HCT116 (cell line): ENCODE measurements around the gene KRTAP22-1.

Source experiments
- ATF3 ChIP-seq: IDR thresholded peaks from 2 replicates; pipeline ENCODE4 v1.6.1; 2012
- CEBPB ChIP-seq: IDR thresholded peaks from 2 replicates; pipeline ENCODE4 v1.6.1; 2012; ENCODE audit warnings: low read depth
- CTCF ChIP-seq, 3 experiments: fragments of 200-600 bp in 1 of 3; sonication (generic) in 1 of 3; IDR thresholded peaks in 2 of 3; conservative IDR thresholded peaks in 1 of 3; 2 replicates each; pipeline ENCODE4 v1.5.1; 2012 to 2017; ENCODE audit warnings: low read depth in 2 of 3, low read length in 2 of 3, antibody characterized with exemption in 1 of 3, borderline replicate concordance in 1 of 3, control low read depth in 1 of 3, mild to moderate bottlenecking in 1 of 3, mixed read lengths in 1 of 3, mixed run types in 1 of 3, moderate library complexity in 1 of 3; ENCODE audit not compliant: insufficient read depth in 1 of 3
- EZH2 ChIP-seq: fragments of 200-600 bp; sonication (generic); IDR thresholded peaks from 2 replicates; pipeline ENCODE4 v1.6.1; 2017; ENCODE audit warnings: antibody characterized with exemption, mixed run types
- FOSL1 ChIP-seq: IDR thresholded peaks from 2 replicates; pipeline ENCODE4 v1.6.1; 2012; ENCODE audit warnings: low read depth
- JUND ChIP-seq: IDR thresholded peaks from 2 replicates; pipeline ENCODE4 v1.6.1; 2012
- POLR2A ChIP-seq: IDR thresholded peaks from 2 replicates; pipeline ENCODE4 v1.7.0; 2011; ENCODE audit warnings: borderline replicate concordance; ENCODE audit not compliant: insufficient read depth, insufficient read length; ENCODE audit errors: extremely low read depth
- POLR2AphosphoS5 ChIP-seq: IDR thresholded peaks from 2 replicates; pipeline ENCODE4 v1.6.1; 2011; ENCODE audit warnings: mild to moderate bottlenecking, low read depth, low read length, moderate library complexity
- REST ChIP-seq: IDR thresholded peaks from 2 replicates; pipeline ENCODE4 v1.6.1; 2012; ENCODE audit warnings: low read depth
- SP1 ChIP-seq: IDR thresholded peaks from 2 replicates; pipeline ENCODE4 v1.6.1; 2012; ENCODE audit warnings: low read depth
- YY1 ChIP-seq: IDR thresholded peaks from 2 replicates; pipeline ENCODE4 v1.6.1; 2011; ENCODE audit warnings: low read length, low read depth, moderate library complexity, mild to moderate bottlenecking; ENCODE audit not compliant: insufficient replicate concordance; ENCODE audit errors: extremely low read depth
- ZFX ChIP-seq: fragments of 450-650 bp; IDR thresholded peaks from 2 replicates; pipeline ENCODE4 v1.6.1; 2017
- ZNF274 ChIP-seq: fragments of 200-500 bp; sonication (Bioruptor generic); IDR thresholded peaks from 2 replicates; pipeline ENCODE4 v1.6.1; 2014; ENCODE audit warnings: mild to moderate bottlenecking, low read depth, low read length, inconsistent platforms

DNA sequence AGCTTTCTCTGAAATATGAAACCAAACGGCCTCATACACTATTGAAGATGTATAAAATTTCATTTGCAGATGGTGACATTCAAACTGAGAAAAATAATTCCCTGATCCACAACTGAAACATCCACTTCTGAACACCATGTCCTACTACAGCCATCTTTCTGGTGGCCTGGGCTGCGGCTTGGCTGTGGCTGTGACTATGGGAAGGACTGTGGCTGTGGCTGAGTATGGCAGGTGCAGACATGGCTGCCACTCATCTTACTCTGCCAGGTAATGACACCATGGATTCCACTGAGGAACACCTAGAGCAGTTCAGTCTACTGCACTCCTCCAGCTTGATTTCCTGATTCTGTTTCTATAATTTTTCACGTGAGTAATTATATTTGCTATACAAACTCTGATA is 19.6 kb downstream of the KRTAP22-1 start, which contains the start of gene KRTAP20-4:
- TF ChIP-seq CTCF (IDR thresholded peaks at IDR 0.05 in 2 of 3, conservative IDR thresholded peaks at IDR 0.05 in 1 of 3; ENCODE audit: borderline replicate concordance in 1 of 3, insufficient read depth in 1 of 3, low read depth in 2 of 3, low read length in 2 of 3): no peak
- no peak for TF ChIP-seq POLR2AphosphoS5
- no peak for TF ChIP-seq CEBPB
- no peak for TF ChIP-seq YY1
- no peak for TF ChIP-seq SP1
- no peak for TF ChIP-seq FOSL1
- no peak for TF ChIP-seq EZH2
- TF ChIP-seq POLR2A: no peak
- TF ChIP-seq ZFX: no peak
- no peak for TF ChIP-seq ZNF274
- TF ChIP-seq JUND: no peak
- TF ChIP-seq REST: no peak
- no peak for TF ChIP-seq ATF3
